SK-N-SH (cell line): ENCODE measurements around the gene PAPSS2.

Experiments
- ELF1 ChIP-seq: IDR thresholded peaks from 2 replicates; pipeline ENCODE4 v1.4.0; 2012
- EP300 ChIP-seq, 2 experiments: IDR thresholded peaks; 2 replicates each; pipeline versions ENCODE4 v1.4.0 to v1.6.1; 2012; ENCODE audit warnings: borderline replicate concordance in 1 of 2, low read depth in 1 of 2, low read length in 1 of 2
- EZH2phosphoT487 ChIP-seq: fragments of 200-600 bp; sonication (generic); IDR thresholded peaks from 2 replicates; pipeline ENCODE4 v1.6.1; 2017; ENCODE audit warnings: low read depth, mixed run types, mild to moderate bottlenecking, antibody characterized with exemption, moderate library complexity, borderline replicate concordance
- FOSL2 ChIP-seq: IDR thresholded peaks from 2 replicates; pipeline ENCODE4 v1.4.0; 2012; ENCODE audit warnings: low read depth, mild to moderate bottlenecking, moderate library complexity, borderline replicate concordance
- FOXM1 ChIP-seq: IDR thresholded peaks from 2 replicates; pipeline ENCODE4 v1.4.0; 2012; ENCODE audit warnings: low read depth, mild to moderate bottlenecking
- MEF2A ChIP-seq: IDR thresholded peaks from 2 replicates; pipeline ENCODE4 v1.4.0; 2012; ENCODE audit warnings: low read depth, borderline replicate concordance
- NFIC ChIP-seq: IDR thresholded peaks from 2 replicates; pipeline ENCODE4 v1.4.0; 2012; ENCODE audit warnings: borderline replicate concordance
- POLR2AphosphoS5 ChIP-seq: IDR thresholded peaks from 2 replicates; pipeline ENCODE4 v1.6.1; 2012; ENCODE audit warnings: low read depth, low read length
- TCF12 ChIP-seq: IDR thresholded peaks from 2 replicates; pipeline ENCODE4 v1.4.0; 2012
- TF ChIP-seq, protein P1 (sequence below): fragments of 200-600 bp; sonication (generic); IDR thresholded peaks from 2 replicates; pipeline ENCODE4 v1.6.1; 2017; ENCODE audit warnings: antibody characterized with exemption, mild to moderate bottlenecking, moderate library complexity
- TF ChIP-seq, protein P2 (sequence below): fragments of 150-350 bp; IDR thresholded peaks from 2 replicates; pipeline ENCODE4 v1.6.1; 2017; ENCODE audit warnings: antibody characterized with exemption, low read length, low read depth, borderline replicate concordance

DNA sequence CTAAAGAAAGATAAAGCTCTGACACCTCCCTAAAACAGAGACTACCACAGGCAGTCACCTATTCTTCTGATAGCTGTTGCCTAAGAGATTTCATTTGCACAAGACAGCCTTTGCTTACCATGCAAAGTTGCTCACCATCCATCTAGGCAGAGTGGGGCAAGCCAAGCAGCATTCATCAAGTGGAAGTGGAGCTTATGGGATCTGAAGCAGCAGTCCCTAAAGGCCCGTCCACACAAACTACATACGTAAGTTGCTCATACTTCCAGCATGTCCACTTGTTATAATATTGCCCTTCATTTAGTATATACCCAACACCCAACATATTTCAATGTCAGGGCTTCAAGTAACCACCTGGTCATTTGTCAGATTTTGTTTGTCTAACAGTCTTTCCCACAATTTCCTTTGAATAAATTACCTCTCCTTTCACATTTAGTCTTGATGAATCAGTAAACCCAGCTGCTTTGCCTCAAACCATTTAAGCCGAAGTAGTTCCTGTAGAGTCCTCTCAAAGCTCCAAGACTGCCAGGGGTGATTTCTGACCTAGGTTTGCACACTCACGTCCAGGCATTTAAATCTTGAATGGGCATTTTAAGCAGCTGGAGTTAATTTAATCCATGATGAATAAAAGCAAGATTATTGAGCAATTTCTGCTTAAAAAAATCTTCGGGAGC lies 90.5 kb downstream of the PAPSS2 start:
- TF ChIP-seq MEF2A (no peak), EP300 (IDR thresholded peaks at IDR 0.05; ENCODE audit: borderline replicate concordance in 1 of 2, low read depth in 1 of 2, low read length in 1 of 2) (peak in 1 of 2 experiments; percentile 35; a peak in 1 of 4 replicates), POLR2AphosphoS5 (0 out of 2 replicates have a peak, but pooled peaks have one; percentile 15), FOSL2 (no peak), FOXM1 (no peak), TCF12 (peak; percentile 62), NFIC (no peak), EZH2phosphoT487 (no peak), ELF1 (no peak)
- TF ChIP-seq, protein P1, sequence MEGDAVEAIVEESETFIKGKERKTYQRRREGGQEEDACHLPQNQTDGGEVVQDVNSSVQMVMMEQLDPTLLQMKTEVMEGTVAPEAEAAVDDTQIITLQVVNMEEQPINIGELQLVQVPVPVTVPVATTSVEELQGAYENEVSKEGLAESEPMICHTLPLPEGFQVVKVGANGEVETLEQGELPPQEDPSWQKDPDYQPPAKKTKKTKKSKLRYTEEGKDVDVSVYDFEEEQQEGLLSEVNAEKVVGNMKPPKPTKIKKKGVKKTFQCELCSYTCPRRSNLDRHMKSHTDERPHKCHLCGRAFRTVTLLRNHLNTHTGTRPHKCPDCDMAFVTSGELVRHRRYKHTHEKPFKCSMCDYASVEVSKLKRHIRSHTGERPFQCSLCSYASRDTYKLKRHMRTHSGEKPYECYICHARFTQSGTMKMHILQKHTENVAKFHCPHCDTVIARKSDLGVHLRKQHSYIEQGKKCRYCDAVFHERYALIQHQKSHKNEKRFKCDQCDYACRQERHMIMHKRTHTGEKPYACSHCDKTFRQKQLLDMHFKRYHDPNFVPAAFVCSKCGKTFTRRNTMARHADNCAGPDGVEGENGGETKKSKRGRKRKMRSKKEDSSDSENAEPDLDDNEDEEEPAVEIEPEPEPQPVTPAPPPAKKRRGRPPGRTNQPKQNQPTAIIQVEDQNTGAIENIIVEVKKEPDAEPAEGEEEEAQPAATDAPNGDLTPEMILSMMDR = no peak
- TF ChIP-seq, protein P2, sequence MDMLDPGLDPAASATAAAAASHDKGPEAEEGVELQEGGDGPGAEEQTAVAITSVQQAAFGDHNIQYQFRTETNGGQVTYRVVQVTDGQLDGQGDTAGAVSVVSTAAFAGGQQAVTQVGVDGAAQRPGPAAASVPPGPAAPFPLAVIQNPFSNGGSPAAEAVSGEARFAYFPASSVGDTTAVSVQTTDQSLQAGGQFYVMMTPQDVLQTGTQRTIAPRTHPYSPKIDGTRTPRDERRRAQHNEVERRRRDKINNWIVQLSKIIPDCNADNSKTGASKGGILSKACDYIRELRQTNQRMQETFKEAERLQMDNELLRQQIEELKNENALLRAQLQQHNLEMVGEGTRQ = no peak
